Pancreas (tissue), 10 donors: ENCODE results near the gene ISLR. TPM values are rescaled to one million over a fixed set of nuclear protein-coding genes. Genes with fewer than 3 reads are reported as not detected.

Experiments used
- ATAC-seq, 4 donors: fragments of 200-7000 bp; cut with Tn5 transposase; one replicate each; pipeline versions ENCODE4 v1.8.0 to v1.9.1; 2020; ENCODE audit warnings: mild to moderate bottlenecking in 4 of 4, moderate library complexity in 4 of 4
- DNase-seq, 6 donors: peaks; one replicate each; pipeline ENCODE4 v3.0.0-alpha.2; 2020
- FAIRE-seq: peaks from 2 replicates; lab custom pipeline; 2012; peaks lifted over from hg19 to GRCh38; lab: Jason Lieb, UNC
- H3K27ac ChIP-seq, 4 donors: fragments of 200-600 bp; sonication (generic); 1 replicate in 3 of 4; 2 replicates in 1 of 4; pipeline versions ENCODE4 v1.5.0 to v1.8.0; 2020
- H3K27me3 ChIP-seq, 4 donors: fragments of 200-600 bp; one replicate each; pipeline ENCODE4 v1.8.0; 2021
- H3K36me3 ChIP-seq, 3 donors: fragments of 200-600 bp; sonication (generic) in 1 of 3; one replicate each; pipeline versions ENCODE4 v1.5.0 to v1.8.0; 2020 to 2021
- H3K4me1 ChIP-seq, 3 donors: fragments of 200-600 bp; one replicate each; pipeline ENCODE4 v1.8.0; 2021
- H3K4me3 ChIP-seq, 4 donors: fragments of 200-600 bp; sonication (generic) in 2 of 4; one replicate each; pipeline versions ENCODE4 v1.5.0 to v1.8.0; 2020 to 2021
- H3K9me3 ChIP-seq, 4 donors: fragments of 200-600 bp; one replicate each; pipeline ENCODE4 v1.8.0; 2021
- WGBS, 2 donors: extraction: QIAGEN DNeasy Blood & Tissue Kit; methylation state at CpG; one replicate each; pipeline ENCODE4 v1.1.7; 2013; 5-methylcytosine and 5-hydroxymethylcytosine counted together
- intact Hi-C, 3 donors: fragments of 100-400 bp; cut with DNase I; formaldehyde crosslinking; loops; one replicate each; pipeline versions ENCODE4 v1.11.1 to v1.14.2; 2022
- polyA plus RNA-seq, 2 donors: library from polyadenylated mRNA; stranded (reverse); fragments of 200-250 nt; gene quantifications; one replicate each; pipeline ENCODE4 v1.2.3, GENCODE V29; 2013
- total RNA-seq, 6 donors: library from RNA; stranded (reverse); fragmentation: NEBNext Ultra II Directional in 4 of 6; extraction: Animal tissue kit (Norgen Biotek cat#: 25700) in 4 of 6; gene quantifications; one replicate each; pipeline versions ENCODE4 v1.2.1 to v1.2.4, GENCODE V29; 2021 to 2023
- TF ChIP-seq, protein P1 (sequence below), 4 donors: fragments of 200-600 bp; sonication (generic) in 3 of 4; IDR thresholded peaks; one replicate each; pipeline versions ENCODE4 v1.5.0 to v1.8.0; 2021; ENCODE audit warnings: antibody characterized with exemption in 4 of 4
- donor health status: healthy with polysubstance abuse.
- donor health status: DM: no; HTN: no; CAD: no; lungs with moderate emphysema.
- donor health status: DM: no; HTN: no; CAD: no.
- donor health status: control.
- donor health status: control.
- donor health status: Bipolar disorder and iron deficiency.
- donor health status: DM: yes; HTN: yes; CAD: no.
- donor health status: DM: no; HTN: no; CAD: no.
- donor health status: DM: no; HTN: no; CAD: no.
- donor health status: DM: yes; HTN: yes; CAD: no.

Gene ISLR
- total and polyA plus RNA-seq, 8 donors = 1.5 to 29.4 (median 3.3) TPM

DNA sequence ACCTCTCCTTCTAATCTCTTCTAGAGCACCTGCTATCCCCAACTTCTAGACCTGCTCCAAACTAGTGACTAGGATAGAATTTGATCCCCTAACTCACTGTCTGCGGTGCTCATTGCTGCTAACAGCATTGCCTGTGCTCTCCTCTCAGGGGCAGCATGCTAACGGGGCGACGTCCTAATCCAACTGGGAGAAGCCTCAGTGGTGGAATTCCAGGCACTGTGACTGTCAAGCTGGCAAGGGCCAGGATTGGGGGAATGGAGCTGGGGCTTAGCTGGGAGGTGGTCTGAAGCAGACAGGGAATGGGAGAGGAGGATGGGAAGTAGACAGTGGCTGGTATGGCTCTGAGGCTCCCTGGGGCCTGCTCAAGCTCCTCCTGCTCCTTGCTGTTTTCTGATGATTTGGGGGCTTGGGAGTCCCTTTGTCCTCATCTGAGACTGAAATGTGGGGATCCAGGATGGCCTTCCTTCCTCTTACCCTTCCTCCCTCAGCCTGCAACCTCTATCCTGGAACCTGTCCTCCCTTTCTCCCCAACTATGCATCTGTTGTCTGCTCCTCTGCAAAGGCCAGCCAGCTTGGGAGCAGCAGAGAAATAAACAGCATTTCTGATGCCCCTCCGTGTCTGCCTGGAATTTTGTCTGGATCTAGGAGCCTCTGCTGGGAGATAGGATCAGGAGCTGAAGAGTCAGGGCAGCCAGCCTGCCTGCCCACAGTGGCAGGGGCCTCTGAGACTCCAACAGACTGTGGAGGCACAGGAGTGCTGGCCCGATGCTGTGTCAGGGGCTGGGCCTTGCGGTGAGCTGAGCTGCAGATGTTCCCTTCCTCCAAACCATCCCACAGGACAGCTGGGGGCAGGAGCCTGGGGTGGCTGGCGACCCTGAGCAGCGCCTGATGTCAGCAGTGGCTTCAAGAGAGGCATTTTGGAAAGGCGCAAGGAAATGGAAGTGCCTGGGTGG, 3.0 kb downstream of the ISLR start:
- no peaks in the 10 kb centered on the region for H3K27me3 ChIP-seq
- intact Hi-C loops = no loop called here
- FAIRE-seq = no peak
- ATAC-seq = no peak
- no peaks in the 10 kb centered on the region for H3K36me3 ChIP-seq
- TF ChIP-seq, protein P1, sequence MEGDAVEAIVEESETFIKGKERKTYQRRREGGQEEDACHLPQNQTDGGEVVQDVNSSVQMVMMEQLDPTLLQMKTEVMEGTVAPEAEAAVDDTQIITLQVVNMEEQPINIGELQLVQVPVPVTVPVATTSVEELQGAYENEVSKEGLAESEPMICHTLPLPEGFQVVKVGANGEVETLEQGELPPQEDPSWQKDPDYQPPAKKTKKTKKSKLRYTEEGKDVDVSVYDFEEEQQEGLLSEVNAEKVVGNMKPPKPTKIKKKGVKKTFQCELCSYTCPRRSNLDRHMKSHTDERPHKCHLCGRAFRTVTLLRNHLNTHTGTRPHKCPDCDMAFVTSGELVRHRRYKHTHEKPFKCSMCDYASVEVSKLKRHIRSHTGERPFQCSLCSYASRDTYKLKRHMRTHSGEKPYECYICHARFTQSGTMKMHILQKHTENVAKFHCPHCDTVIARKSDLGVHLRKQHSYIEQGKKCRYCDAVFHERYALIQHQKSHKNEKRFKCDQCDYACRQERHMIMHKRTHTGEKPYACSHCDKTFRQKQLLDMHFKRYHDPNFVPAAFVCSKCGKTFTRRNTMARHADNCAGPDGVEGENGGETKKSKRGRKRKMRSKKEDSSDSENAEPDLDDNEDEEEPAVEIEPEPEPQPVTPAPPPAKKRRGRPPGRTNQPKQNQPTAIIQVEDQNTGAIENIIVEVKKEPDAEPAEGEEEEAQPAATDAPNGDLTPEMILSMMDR (IDR thresholded peaks at IDR 0.05) = no peak
- peak in 2 of 6 donors; percentile 29 to 42 for DNase-seq
- H3K27ac ChIP-seq = no peak overlapping the region
- WGBS, 2 donors = 68 to 70% methylated on average over 10 of the region's 10 CpGs
- no peaks in the 10 kb centered on the region for H3K4me1 ChIP-seq
- H3K9me3 ChIP-seq = no peaks in the 10 kb centered on the region
- H3K4me3 ChIP-seq = no peak overlapping the region

DNA sequence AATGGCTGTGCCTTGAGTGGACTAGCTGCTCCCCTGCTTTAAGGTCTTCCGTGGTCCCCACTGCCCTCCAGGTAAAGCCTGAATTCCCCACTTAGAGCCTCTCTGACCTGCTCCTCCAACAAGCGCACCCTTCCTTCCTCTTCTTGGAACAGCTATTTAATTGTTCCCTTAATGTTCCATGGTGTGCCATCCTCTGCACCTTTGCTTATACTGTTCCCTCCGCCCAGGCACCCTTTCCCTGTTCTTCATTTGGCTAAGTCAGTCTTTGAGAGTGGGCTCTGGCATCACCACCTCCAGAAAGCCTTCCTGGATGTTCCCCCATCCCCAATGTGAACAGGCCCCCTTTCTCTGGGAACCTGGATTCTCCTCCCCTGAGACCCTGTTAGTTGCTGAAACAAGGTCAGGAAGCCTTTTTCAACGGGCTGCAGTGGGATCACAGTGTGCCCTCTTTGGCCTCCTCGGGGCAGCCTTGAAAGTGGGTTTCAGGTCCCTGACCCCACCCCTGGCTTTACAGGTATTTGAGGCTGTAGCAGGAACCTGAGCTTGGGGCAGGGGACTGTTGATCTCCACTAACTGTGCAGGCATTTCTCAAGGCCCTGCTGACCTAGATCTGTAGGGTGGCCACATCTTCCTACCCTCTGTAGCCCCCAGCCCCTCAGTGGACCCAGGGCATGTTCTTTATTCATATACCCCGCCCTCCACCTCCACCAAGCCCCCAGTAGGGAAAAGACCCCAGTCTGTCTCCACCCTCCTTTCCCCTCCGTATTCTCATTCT, 5.0 kb downstream of the ISLR start:
- TF ChIP-seq, protein P1 (IDR thresholded peaks at IDR 0.05) = no peak
- Histone ChIP-seq H3K4me3 (no peak overlapping the region), H3K36me3 (no peaks in the 10 kb centered on the region), H3K27ac (no peak overlapping the region), H3K9me3 (no peaks in the 10 kb centered on the region), H3K4me1 (no peaks in the 10 kb centered on the region), H3K27me3 (no peaks in the 10 kb centered on the region)
- DNase-seq (no peak), FAIRE-seq (no peak), ATAC-seq (no peak)
- 58 to 65% methylated on average over 7 of the region's 7 CpGs for WGBS, 2 donors
- intact Hi-C loops = no loop called here

GRCh38 chr15:74179101-74179841, 5.8 kb downstream of the ISLR start:
- Histone ChIP-seq H3K9me3 (no peaks in the 10 kb centered on the region), H3K4me3 (no peak overlapping the region), H3K4me1 (no peaks in the 10 kb centered on the region), H3K27me3 (no peaks in the 10 kb centered on the region), H3K27ac (peak overlapping the region in 1 of 4 donors; percentile 12), H3K36me3 (no peaks in the 10 kb centered on the region)
- WGBS, 2 donors = 51 to 53% methylated on average over 13 of the region's 13 CpGs
- peak in 3 of 6 donors; percentile 15 to 52 (median 32) for DNase-seq
- FAIRE-seq = no peak
- intact Hi-C loops = no loop called here
- ATAC-seq = peak in 3 of 4 donors; percentile 73 to 75 (median 74)
- TF ChIP-seq, protein P1 (IDR thresholded peaks at IDR 0.05) = no peak

- no peak for FAIRE-seq
- Histone ChIP-seq H3K27me3 (no peaks in the 10 kb centered on the region), H3K9me3 (no peaks in the 10 kb centered on the region), H3K36me3 (no peaks in the 10 kb centered on the region), H3K4me1 (no peaks in the 10 kb centered on the region), H3K4me3 (no peak overlapping the region), H3K27ac (peak overlapping the region in 1 of 4 donors; percentile 12)
- 78 to 84% methylated on average over 17 of the region's 17 CpGs for WGBS, 2 donors
- peak in 2 of 4 donors; percentile 37 to 49 for ATAC-seq
- TF ChIP-seq, protein P1 (IDR thresholded peaks at IDR 0.05) = no peak
- DNase-seq = peak in 1 of 6 donors; percentile 45
- intact Hi-C loops = no loop called here
These were observed 6.7 kb downstream of the ISLR start for GRCh38 chr15:74179983-74180880.
